Measurements from ENCODE around the gene LSAMP. TPM values are rescaled to one million over a fixed set of nuclear protein-coding genes. Genes with fewer than 3 reads are reported as not detected.

The LSAMP gene
- total RNA-seq, 1 experiment from 2014 or later = not detected

DNA sequence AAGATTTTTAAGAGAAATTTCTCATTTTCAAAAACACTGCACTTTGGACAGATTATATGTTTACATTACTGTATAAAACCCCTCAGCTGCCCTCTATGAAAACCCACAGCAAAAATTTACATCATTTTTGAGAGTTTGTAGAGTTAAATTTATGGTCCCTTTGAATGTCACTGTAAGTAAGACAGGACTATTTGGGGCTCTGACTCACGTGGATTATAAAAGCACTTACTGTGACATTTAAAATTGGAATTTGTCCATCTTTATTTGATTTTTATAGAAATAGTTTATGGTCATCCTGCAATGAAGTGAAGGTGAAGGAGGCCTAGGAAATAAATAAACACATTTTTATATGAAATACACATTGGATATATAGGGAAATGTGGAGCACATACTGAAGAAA is 672.3 kb downstream of the LSAMP start:
- no peaks in the 10 kb centered on the region for H4K20me1 ChIP-seq (ENCODE audit: insufficient read depth)
- H3K79me2 ChIP-seq (ENCODE audit: low read depth) = no peaks in the 10 kb centered on the region
- no peaks in the 10 kb centered on the region for H3F3A ChIP-seq (ENCODE audit: insufficient read depth, low read depth)
- ChIA-PET POLR2A (ENCODE audit: unreplicated experiment) (interaction anchor here (0.6 kb wide), 1 partner anchor 1215 kb away, joined by 3 read pairs; no protein-coding TSS in a partner anchor), CTCF (no interaction called here)
- H3K9me2 ChIP-seq (ENCODE audit: insufficient read depth) = no peaks in the 10 kb centered on the region
- no peak overlapping the region for H3K4me2 ChIP-seq
- intact Hi-C loops (cut with micrococcal nuclease; ENCODE audit: unreplicated experiment) = no loop called here
- no peak overlapping the region for H2AFZ ChIP-seq
- H3K4me1 ChIP-seq (replicated peaks; ENCODE audit: insufficient read depth) = no peaks in the 10 kb centered on the region
- H3K27ac ChIP-seq = no peak overlapping the region
- DNase-seq = no peak
- TF ChIP-seq, protein P1, sequence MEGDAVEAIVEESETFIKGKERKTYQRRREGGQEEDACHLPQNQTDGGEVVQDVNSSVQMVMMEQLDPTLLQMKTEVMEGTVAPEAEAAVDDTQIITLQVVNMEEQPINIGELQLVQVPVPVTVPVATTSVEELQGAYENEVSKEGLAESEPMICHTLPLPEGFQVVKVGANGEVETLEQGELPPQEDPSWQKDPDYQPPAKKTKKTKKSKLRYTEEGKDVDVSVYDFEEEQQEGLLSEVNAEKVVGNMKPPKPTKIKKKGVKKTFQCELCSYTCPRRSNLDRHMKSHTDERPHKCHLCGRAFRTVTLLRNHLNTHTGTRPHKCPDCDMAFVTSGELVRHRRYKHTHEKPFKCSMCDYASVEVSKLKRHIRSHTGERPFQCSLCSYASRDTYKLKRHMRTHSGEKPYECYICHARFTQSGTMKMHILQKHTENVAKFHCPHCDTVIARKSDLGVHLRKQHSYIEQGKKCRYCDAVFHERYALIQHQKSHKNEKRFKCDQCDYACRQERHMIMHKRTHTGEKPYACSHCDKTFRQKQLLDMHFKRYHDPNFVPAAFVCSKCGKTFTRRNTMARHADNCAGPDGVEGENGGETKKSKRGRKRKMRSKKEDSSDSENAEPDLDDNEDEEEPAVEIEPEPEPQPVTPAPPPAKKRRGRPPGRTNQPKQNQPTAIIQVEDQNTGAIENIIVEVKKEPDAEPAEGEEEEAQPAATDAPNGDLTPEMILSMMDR (conservative IDR thresholded peaks at IDR 0.05) = no peak
- no peak for TF ChIP-seq EZH2 (IDR thresholded peaks at IDR 0.05; ENCODE audit: low read depth)
- H3K36me3 ChIP-seq (ENCODE audit: low read depth) = no peaks in the 10 kb centered on the region
- no TSS peak for BruUV-seq (replicated peaks)
- no peak overlapping the region for H3K4me3 ChIP-seq
- H3K9me3 ChIP-seq (ENCODE audit: insufficient read depth, low read depth) = no peaks in the 10 kb centered on the region
- H3K27me3 ChIP-seq (ENCODE audit: insufficient read depth, low read depth) = no peaks in the 10 kb centered on the region

- no peak overlapping the region for H3K4me3 ChIP-seq
- no peaks in the 10 kb centered on the region for H3K27me3 ChIP-seq (ENCODE audit: insufficient read depth, low read depth)
- no peaks in the 10 kb centered on the region for H3K9me3 ChIP-seq (ENCODE audit: insufficient read depth, low read depth)
- no TSS peak for BruUV-seq (replicated peaks)
- no peak overlapping the region for H3K27ac ChIP-seq
- H3K36me3 ChIP-seq (ENCODE audit: low read depth) = no peaks in the 10 kb centered on the region
- H3K4me1 ChIP-seq (replicated peaks; ENCODE audit: insufficient read depth) = peaks cover 14% of the 10 kb centered on the region; the same call in 1 of the 2 replicates
- H3K4me2 ChIP-seq = no peak overlapping the region
- H2AFZ ChIP-seq = 0 out of 2 replicates have a peak overlapping the region, but pooled peaks have one; percentile 58
- ChIA-PET POLR2A (ENCODE audit: unreplicated experiment) (no interaction called here), CTCF (no interaction called here)
- intact Hi-C loops (cut with micrococcal nuclease; ENCODE audit: unreplicated experiment) = loop anchor here (10.0 kb wide), 1 partner anchor 54 kb away; no protein-coding TSS in a partner anchor
- no peaks in the 10 kb centered on the region for H3F3A ChIP-seq (ENCODE audit: insufficient read depth, low read depth)
- no peaks in the 10 kb centered on the region for H4K20me1 ChIP-seq (ENCODE audit: insufficient read depth)
- no peak for TF ChIP-seq EZH2 (IDR thresholded peaks at IDR 0.05; ENCODE audit: low read depth)
- TF ChIP-seq, protein P1 (conservative IDR thresholded peaks at IDR 0.05) = no peak
- DNase-seq = no peak
- no peaks in the 10 kb centered on the region for H3K9me2 ChIP-seq (ENCODE audit: insufficient read depth)
- no peaks in the 10 kb centered on the region for H3K79me2 ChIP-seq (ENCODE audit: low read depth)
These were observed 676.6 kb downstream of the LSAMP start for GRCh38 chr3:115768661-115769060.

GRCh38 chr3:115766587-115767482 is 678.5 kb downstream of the LSAMP start:
- H3K36me3 ChIP-seq (ENCODE audit: low read depth) = no peaks in the 10 kb centered on the region
- no peak for DNase-seq
- no peak overlapping the region for H3K27ac ChIP-seq
- ChIA-PET CTCF (interaction anchor here (0.7 kb wide), 1 partner anchor 48 kb away, joined by 3 read pairs; no protein-coding TSS in a partner anchor), POLR2A (ENCODE audit: unreplicated experiment) (no interaction called here)
- BruUV-seq (replicated peaks) = no TSS peak
- intact Hi-C loops (cut with micrococcal nuclease; ENCODE audit: unreplicated experiment) = loop anchor here (10.0 kb wide), 1 partner anchor 52 kb away; no protein-coding TSS in a partner anchor
- H3K4me2 ChIP-seq = peak overlapping the region; percentile 24; the same call in 1 of the 2 replicates
- H2AFZ ChIP-seq = peak overlapping the region; percentile 58; the same call in 1 of the 2 replicates
- TF ChIP-seq EZH2 (IDR thresholded peaks at IDR 0.05; ENCODE audit: low read depth) = no peak
- TF ChIP-seq, protein P1 (conservative IDR thresholded peaks at IDR 0.05) = no peak
- H3K79me2 ChIP-seq (ENCODE audit: low read depth) = no peaks in the 10 kb centered on the region
- H4K20me1 ChIP-seq (ENCODE audit: insufficient read depth) = no peaks in the 10 kb centered on the region
- H3K4me1 ChIP-seq (replicated peaks; ENCODE audit: insufficient read depth) = peaks cover 14% of the 10 kb centered on the region; the same call in 1 of the 2 replicates
- H3F3A ChIP-seq (ENCODE audit: insufficient read depth, low read depth) = no peaks in the 10 kb centered on the region
- no peaks in the 10 kb centered on the region for H3K9me3 ChIP-seq (ENCODE audit: insufficient read depth, low read depth)
- no peaks in the 10 kb centered on the region for H3K9me2 ChIP-seq (ENCODE audit: insufficient read depth)
- no peaks in the 10 kb centered on the region for H3K27me3 ChIP-seq (ENCODE audit: insufficient read depth, low read depth)
- no peak overlapping the region for H3K4me3 ChIP-seq

All from PC-9 (cell line).